Smooth muscle cell (in vitro differentiated cells): Measurements from ENCODE around the gene ARHGAP22. TPM values are rescaled to one million over a fixed set of nuclear protein-coding genes. Genes with fewer than 3 reads are reported as not detected.

Source experiments
- DNase-seq: peaks from one replicate; lab custom pipeline; 2025; ENCODE audit not compliant: unreplicated experiment; lab: John Stamatoyannopoulos, UW
- H2AFZ ChIP-seq: fragments of 200-600 bp; sonication (generic); 2 replicates; pipeline ENCODE4 v1.6.0; 2016; ENCODE audit warnings: antibody characterized with exemption, low read depth, mild to moderate bottlenecking
- H3F3A ChIP-seq: fragments of 200-600 bp; sonication (generic); 2 replicates; pipeline ENCODE4 v1.6.0; 2017; ENCODE audit warnings: antibody characterized with exemption, low read depth
- H3K27ac ChIP-seq: fragments of 200-600 bp; sonication (generic); 2 replicates; pipeline ENCODE4 v1.5.1; 2016; ENCODE audit warnings: low read depth, mild to moderate bottlenecking
- H3K27me3 ChIP-seq: fragments of 200-600 bp; sonication (generic); 2 replicates; pipeline ENCODE4 v1.6.1; 2016; ENCODE audit warnings: low read depth, mild to moderate bottlenecking
- H3K36me3 ChIP-seq: fragments of 200-600 bp; sonication (generic); 2 replicates; pipeline ENCODE4 v1.5.1; 2016; ENCODE audit warnings: low read depth
- H3K4me1 ChIP-seq: fragments of 200-600 bp; sonication (generic); 2 replicates; pipeline ENCODE4 v1.5.1; 2016; ENCODE audit warnings: low read depth
- H3K4me2 ChIP-seq: fragments of 200-600 bp; sonication (generic); 2 replicates; pipeline ENCODE4 v1.6.0; 2016; ENCODE audit warnings: mild to moderate bottlenecking
- H3K4me3 ChIP-seq: fragments of 200-600 bp; sonication (generic); 2 replicates; pipeline ENCODE4 v1.5.1; 2016; ENCODE audit warnings: mild to moderate bottlenecking
- H3K79me2 ChIP-seq: fragments of 200-600 bp; sonication (generic); 2 replicates; pipeline ENCODE4 v1.6.0; 2016; ENCODE audit warnings: low read depth, mild to moderate bottlenecking
- H3K9ac ChIP-seq: fragments of 200-600 bp; sonication (generic); 2 replicates; pipeline ENCODE4 v1.6.0; 2016; ENCODE audit warnings: low read depth
- H3K9me3 ChIP-seq: fragments of 200-600 bp; sonication (generic); replicated peaks from 2 replicates; pipeline ENCODE4 v1.5.1; 2016; ENCODE audit warnings: low read depth
- H4K20me1 ChIP-seq: fragments of 200-600 bp; sonication (generic); 2 replicates; pipeline ENCODE4 v1.6.0; 2016; ENCODE audit warnings: low read depth
- CTCF ChIP-seq: fragments of 200-600 bp; sonication (generic); IDR thresholded peaks from 2 replicates; pipeline ENCODE4 v1.5.1; 2017; ENCODE audit warnings: borderline replicate concordance, mild to moderate bottlenecking, antibody characterized with exemption; ENCODE audit not compliant: insufficient read depth, poor library complexity, severe bottlenecking
- WGBS: methylation state at CpG from one replicate; pipeline ENCODE4 v1.1.7; 2016; ENCODE audit warnings: low lambda C conversion rate; 5-methylcytosine and 5-hydroxymethylcytosine counted together
- polyA plus RNA-seq: library from polyadenylated mRNA; unstranded; fragments of >200 nt; fragmentation: Nextera tagmentation; extraction: Ambion mirVana; gene quantifications from 2 replicates; pipeline ENCODE4 v1.2.1, GENCODE V29; 2016
- total RNA-seq: library from RNA; depleted of rRNA; stranded (reverse); fragments of >200 nt; gene quantifications from 2 replicates; pipeline ENCODE4 v1.2.3, GENCODE V29; 2014

The ARHGAP22 gene
- total and polyA plus RNA-seq, 2 experiments from 2014 or later, result 1.8 to 8.8 TPM

GRCh38 chr10:48525113-48525512, 79.8 kb downstream of the ARHGAP22 start:
- Histone ChIP-seq H2AFZ (no peak overlapping the region), H3K4me3 (no peak overlapping the region), H3K4me2 (no peak overlapping the region), H3K9ac (no peak overlapping the region), H4K20me1 (peaks cover 5% of the 10 kb centered on the region), H3K4me1 (peaks cover 20% of the 10 kb centered on the region), H3K27me3 (peaks cover 42% of the 10 kb centered on the region), H3F3A (peaks cover 2% of the 10 kb centered on the region), H3K79me2 (no peaks in the 10 kb centered on the region), H3K27ac (no peak overlapping the region), H3K9me3 (no peaks in the 10 kb centered on the region), H3K36me3 (no peaks in the 10 kb centered on the region)
- 96% methylated on average over 5 of the region's 5 CpGs for WGBS
- TF ChIP-seq CTCF, result no peak
- no peak for DNase-seq

- 6% methylated on average over 81 of the region's 93 CpGs for WGBS
- H3K79me2 ChIP-seq, result no peaks in the 10 kb centered on the region
- H3K4me2 ChIP-seq, result peak overlapping the region; percentile 90
- H3F3A ChIP-seq, result peaks cover 2% of the 10 kb centered on the region
- H3K9ac ChIP-seq, result no peak overlapping the region
- H2AFZ ChIP-seq, result peak overlapping the region; percentile 43
- no peak overlapping the region for H3K27ac ChIP-seq
- no peak for DNase-seq
- peaks cover 42% of the 10 kb centered on the region for H3K27me3 ChIP-seq
- H3K4me1 ChIP-seq, result peaks cover 20% of the 10 kb centered on the region
- peak overlapping the region; percentile 45 for H3K4me3 ChIP-seq
- no peaks in the 10 kb centered on the region for H3K9me3 ChIP-seq
- peaks cover 5% of the 10 kb centered on the region for H4K20me1 ChIP-seq
- H3K36me3 ChIP-seq, result no peaks in the 10 kb centered on the region
- TF ChIP-seq CTCF, result peak; percentile 60
These were observed 80.8 kb downstream of the ARHGAP22 start for GRCh38 chr10:48523820-48524758.

DNA sequence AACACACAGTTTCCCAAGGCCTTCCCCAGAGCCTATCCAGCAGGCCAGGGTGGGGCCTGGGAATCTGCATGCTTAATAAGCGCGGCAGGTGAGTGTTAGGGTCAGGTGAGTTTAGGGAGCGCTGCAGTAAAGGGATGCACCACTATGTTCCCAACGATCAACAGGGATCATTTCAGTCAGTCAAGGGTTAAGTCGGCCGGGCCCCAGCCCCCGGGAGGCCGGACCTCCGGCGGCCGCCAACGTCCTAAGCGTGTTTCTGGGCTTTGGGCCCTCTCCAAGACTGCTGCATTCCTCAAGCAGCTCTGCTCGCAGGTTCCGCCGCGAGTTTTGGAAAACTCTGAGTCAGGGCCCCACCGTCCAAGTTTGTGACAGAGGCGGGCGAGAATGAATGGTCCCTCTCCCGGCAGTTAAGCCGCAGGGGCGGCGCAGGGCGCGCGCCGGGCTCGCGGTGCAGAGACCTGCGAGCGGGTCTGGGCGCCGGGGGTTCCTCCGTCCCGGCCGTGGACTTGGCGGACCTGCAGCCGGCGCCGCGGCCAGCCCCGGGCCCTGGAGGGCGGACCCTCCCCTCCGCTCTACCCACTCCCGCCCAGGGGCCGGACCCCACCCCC, 81.6 kb downstream of the ARHGAP22 start:
- no peak for TF ChIP-seq CTCF
- WGBS, result 2% methylated on average over 23 of the region's 47 CpGs
- Histone ChIP-seq H3K36me3 (no peaks in the 10 kb centered on the region), H3K79me2 (no peaks in the 10 kb centered on the region), H3K9ac (no peak overlapping the region), H3F3A (peaks cover 2% of the 10 kb centered on the region), H3K9me3 (no peaks in the 10 kb centered on the region), H3K4me2 (peak overlapping the region; percentile 90), H4K20me1 (peaks cover 5% of the 10 kb centered on the region), H3K27ac (no peak overlapping the region), H3K4me1 (peaks cover 20% of the 10 kb centered on the region), H3K27me3 (peaks cover 42% of the 10 kb centered on the region), H2AFZ (peak overlapping the region; percentile 43), H3K4me3 (peak overlapping the region; percentile 45)
- DNase-seq, result no peak
